NCI-H82 (cell line): ENCODE data around the gene KRT78.

Source experiments
- DNase-seq: peaks from one replicate; lab custom pipeline; 2025; lab: John Stamatoyannopoulos, UW

KRT78 gene

GRCh38 chr12:52838609-52839435, 10.0 kb downstream of the KRT78 start:
- no peak for DNase-seq

- no peak for DNase-seq
These were observed 10.8 kb downstream of the KRT78 start for GRCh38 chr12:52837781-52838608.

GRCh38 chr12:52837413-52837741, 11.4 kb downstream of the KRT78 start:
- DNase-seq: no peak

GRCh38 chr12:52836491-52837412, 12.0 kb downstream of the KRT78 start:
- DNase-seq: no peak

- no peak for DNase-seq
These were observed 12.7 kb downstream of the KRT78 start for GRCh38 chr12:52836042-52836466.

- no peak for DNase-seq
These were observed 13.3 kb downstream of the KRT78 start for GRCh38 chr12:52835271-52836041.

GRCh38 chr12:52834727-52835001, 14.1 kb downstream of the KRT78 start:
- no peak for DNase-seq

- DNase-seq: no peak
These were observed 14.7 kb downstream of the KRT78 start, which contains the start of gene KRT79 for GRCh38 chr12:52833922-52834726. Gene KRT79, minus strand, starts transcription at chr12:52834311. Its CDS starts 51 bp downstream, at chr12:52834260.

- DNase-seq: no peak
These were observed 15.5 kb downstream of the KRT78 start for GRCh38 chr12:52832985-52833905.

- no peak for DNase-seq
These were observed 16.3 kb downstream of the KRT78 start for GRCh38 chr12:52832451-52832850.

- DNase-seq: no peak
These were observed 17.5 kb downstream of the KRT78 start for GRCh38 chr12:52831251-52831650.

- no peak for DNase-seq
These were observed 18.6 kb downstream of the KRT78 start for GRCh38 chr12:52829986-52830770.

GRCh38 chr12:52828591-52829021, 20.2 kb downstream of the KRT78 start:
- no peak for DNase-seq

GRCh38 chr12:52828156-52828555, 20.6 kb downstream of the KRT78 start:
- no peak for DNase-seq

- no peak for DNase-seq
These were observed 21.2 kb downstream of the KRT78 start for GRCh38 chr12:52827499-52828090.

GRCh38 chr12:52826611-52827498, 21.9 kb downstream of the KRT78 start:
- DNase-seq: no peak

GRCh38 chr12:52825961-52826360, 22.8 kb downstream of the KRT78 start:
- DNase-seq: no peak
